Ascending aorta (tissue), 2 donors: ENCODE data around the gene TSPAN5. TPM values are rescaled to one million over a fixed set of nuclear protein-coding genes. Genes with fewer than 3 reads are reported as not detected.

Source experiments
- DNase-seq, 2 donors: peaks; one replicate each; pipeline ENCODE4 v3.0.0-alpha.2; 2019; ENCODE audit warnings: low spot score in 2 of 2
- H3K27ac ChIP-seq, 2 donors: fragments of 200-600 bp; sonication (generic); one replicate each; pipeline ENCODE4 v1.5.1; 2016 to 2017; ENCODE audit warnings: mild to moderate bottlenecking in 1 of 2
- H3K27me3 ChIP-seq: fragments of 200-600 bp; sonication (generic); one replicate; pipeline ENCODE4 v1.5.1; 2017
- H3K36me3 ChIP-seq, 2 donors: fragments of 200-600 bp; sonication (generic); one replicate each; pipeline ENCODE4 v1.5.1; 2016
- H3K4me1 ChIP-seq, 2 donors: fragments of 200-600 bp; sonication (generic); one replicate each; pipeline ENCODE4 v1.5.1; 2016 to 2017; ENCODE audit warnings: mild to moderate bottlenecking in 1 of 2
- H3K4me3 ChIP-seq, 2 donors: fragments of 200-600 bp; sonication (generic); one replicate each; pipeline ENCODE4 v1.5.1; 2016 to 2017; ENCODE audit warnings: mild to moderate bottlenecking in 1 of 2
- H3K9me3 ChIP-seq, 2 donors: fragments of 200-600 bp; sonication (generic); one replicate each; pipeline ENCODE4 v1.5.1; 2016
- CTCF ChIP-seq, 3 experiments: fragments of 200-600 bp in 2 of 3; fragments of 450-650 bp in 1 of 3; sonication (generic) in 2 of 3; IDR thresholded peaks; one replicate each; pipeline ENCODE4 v1.5.1; 2016 to 2019; ENCODE audit warnings: antibody characterized with exemption in 3 of 3, mild to moderate bottlenecking in 1 of 3, moderate library complexity in 1 of 3
- intact Hi-C: fragments of 100-400 bp; cut with DNase I; formaldehyde crosslinking; loops from one replicate; pipeline ENCODE4 v1.15.1; 2023
- total RNA-seq: library from RNA; depleted of rRNA; stranded (reverse); fragments of >200 nt; gene quantifications from one replicate; pipeline ENCODE4 v1.1.0, GENCODE V29; 2016

The TSPAN5 gene
- total RNA-seq, 1 donor from 2014 or later = 5.2 TPM

- intact Hi-C loops = no loop called here
- H3K9me3 ChIP-seq = no peaks in the 10 kb centered on the region
- no peaks in the 10 kb centered on the region for H3K36me3 ChIP-seq
- no peak overlapping the region for H3K4me3 ChIP-seq
- DNase-seq = no peak
- H3K27me3 ChIP-seq = no peaks in the 10 kb centered on the region
- no peaks in the 10 kb centered on the region for H3K4me1 ChIP-seq
- TF ChIP-seq CTCF (IDR thresholded peaks at IDR 0.05) = no peak
- no peak overlapping the region for H3K27ac ChIP-seq
These were observed 39.7 kb downstream of the TSPAN5 start for GRCh38 chr4:98618680-98619079.

- DNase-seq = no peak
- Histone ChIP-seq H3K4me3 (no peak overlapping the region), H3K27ac (no peak overlapping the region), H3K27me3 (no peaks in the 10 kb centered on the region), H3K36me3 (no peaks in the 10 kb centered on the region), H3K4me1 (no peaks in the 10 kb centered on the region), H3K9me3 (no peaks in the 10 kb centered on the region)
- intact Hi-C loops = no loop called here
- no peak for TF ChIP-seq CTCF (IDR thresholded peaks at IDR 0.05)
These were observed 40.9 kb downstream of the TSPAN5 start for GRCh38 chr4:98617358-98618047.

- Histone ChIP-seq H3K4me3 (no peak overlapping the region), H3K27me3 (no peaks in the 10 kb centered on the region), H3K36me3 (no peaks in the 10 kb centered on the region), H3K4me1 (no peaks in the 10 kb centered on the region), H3K9me3 (no peaks in the 10 kb centered on the region), H3K27ac (no peak overlapping the region)
- no peak for TF ChIP-seq CTCF (IDR thresholded peaks at IDR 0.05)
- no peak for DNase-seq
- intact Hi-C loops = no loop called here
These were observed 42.4 kb downstream of the TSPAN5 start for GRCh38 chr4:98615991-98616390.

GRCh38 chr4:98614662-98615061 lies 43.7 kb downstream of the TSPAN5 start:
- H3K27ac ChIP-seq = no peak overlapping the region
- no peaks in the 10 kb centered on the region for H3K36me3 ChIP-seq
- intact Hi-C loops = no loop called here
- TF ChIP-seq CTCF (IDR thresholded peaks at IDR 0.05) = no peak
- DNase-seq = no peak
- H3K9me3 ChIP-seq = no peaks in the 10 kb centered on the region
- H3K4me1 ChIP-seq = no peaks in the 10 kb centered on the region
- H3K27me3 ChIP-seq = no peaks in the 10 kb centered on the region
- H3K4me3 ChIP-seq = no peak overlapping the region

GRCh38 chr4:98614094-98614493 lies 44.3 kb downstream of the TSPAN5 start:
- Histone ChIP-seq H3K27ac (no peak overlapping the region), H3K4me3 (no peak overlapping the region), H3K9me3 (no peaks in the 10 kb centered on the region), H3K27me3 (no peaks in the 10 kb centered on the region), H3K36me3 (no peaks in the 10 kb centered on the region), H3K4me1 (no peaks in the 10 kb centered on the region)
- intact Hi-C loops = no loop called here
- no peak for TF ChIP-seq CTCF (IDR thresholded peaks at IDR 0.05)
- DNase-seq = no peak
